Esophagus squamous epithelium (tissue), 4 donors: ENCODE data around the gene SPON1.
"Not testable (repeated sequence)": the region's sequence is repeated elsewhere in the genome, so short reads cannot be mapped to it uniquely, and the experiment has no call there.

Source experiments
- CTCF ChIP-seq, 6 experiments: fragments of 450-650 bp in 4 of 6; fragments of 200-600 bp in 2 of 6; sonication (generic) in 2 of 6; IDR thresholded peaks; one replicate each; pipeline ENCODE4 v1.5.1; 2016 to 2019; ENCODE audit warnings: antibody characterized with exemption in 6 of 6, mild to moderate bottlenecking in 4 of 6, moderate library complexity in 4 of 6
- POLR2A ChIP-seq, 4 donors: fragments of 450-650 bp; IDR thresholded peaks; one replicate each; pipeline ENCODE4 v1.6.1; 2017; ENCODE audit warnings: antibody characterized with exemption in 4 of 4, mild to moderate bottlenecking in 4 of 4, moderate library complexity in 3 of 4

GRCh38 chr11:13938829-13939228 is 23.7 kb upstream of the SPON1 start:
- TF ChIP-seq CTCF, POLR2A (IDR thresholded peaks at IDR 0.05): not testable (repeated sequence)
